Pancreas (tissue), 10 donors: ENCODE data around the gene IL17B. TPM values are rescaled to one million over a fixed set of nuclear protein-coding genes. Genes with fewer than 3 reads are reported as not detected.

Experiments
- ATAC-seq, 4 donors: fragments of 200-7000 bp; cut with Tn5 transposase; one replicate each; pipeline versions ENCODE4 v1.8.0 to v1.9.1; 2020; ENCODE audit warnings: mild to moderate bottlenecking in 4 of 4, moderate library complexity in 4 of 4
- DNase-seq, 6 donors: peaks; one replicate each; pipeline ENCODE4 v3.0.0-alpha.2; 2020
- FAIRE-seq: peaks from 2 replicates; lab custom pipeline; 2012; peaks lifted over from hg19 to GRCh38; lab: Jason Lieb, UNC
- H3K27ac ChIP-seq, 4 donors: fragments of 200-600 bp; sonication (generic); 1 replicate in 3 of 4; 2 replicates in 1 of 4; pipeline versions ENCODE4 v1.5.0 to v1.8.0; 2020
- H3K27me3 ChIP-seq, 4 donors: fragments of 200-600 bp; one replicate each; pipeline ENCODE4 v1.8.0; 2021
- H3K36me3 ChIP-seq, 3 donors: fragments of 200-600 bp; sonication (generic) in 1 of 3; one replicate each; pipeline versions ENCODE4 v1.5.0 to v1.8.0; 2020 to 2021
- H3K4me1 ChIP-seq, 3 donors: fragments of 200-600 bp; one replicate each; pipeline ENCODE4 v1.8.0; 2021
- H3K4me3 ChIP-seq, 4 donors: fragments of 200-600 bp; sonication (generic) in 2 of 4; one replicate each; pipeline versions ENCODE4 v1.5.0 to v1.8.0; 2020 to 2021
- H3K9me3 ChIP-seq, 4 donors: fragments of 200-600 bp; one replicate each; pipeline ENCODE4 v1.8.0; 2021
- WGBS, 2 donors: extraction: QIAGEN DNeasy Blood & Tissue Kit; methylation state at CpG; one replicate each; pipeline ENCODE4 v1.1.7; 2013; 5-methylcytosine and 5-hydroxymethylcytosine counted together
- intact Hi-C, 3 donors: fragments of 100-400 bp; cut with DNase I; formaldehyde crosslinking; loops; one replicate each; pipeline versions ENCODE4 v1.11.1 to v1.14.2; 2022
- polyA plus RNA-seq, 2 donors: library from polyadenylated mRNA; stranded (reverse); fragments of 200-250 nt; gene quantifications; one replicate each; pipeline ENCODE4 v1.2.3, GENCODE V29; 2013
- total RNA-seq, 6 donors: library from RNA; stranded (reverse); fragmentation: NEBNext Ultra II Directional in 4 of 6; extraction: Animal tissue kit (Norgen Biotek cat#: 25700) in 4 of 6; gene quantifications; one replicate each; pipeline versions ENCODE4 v1.2.1 to v1.2.4, GENCODE V29; 2021 to 2023
- TF ChIP-seq, protein P1 (sequence below), 4 donors: fragments of 200-600 bp; sonication (generic) in 3 of 4; IDR thresholded peaks; one replicate each; pipeline versions ENCODE4 v1.5.0 to v1.8.0; 2021; ENCODE audit warnings: antibody characterized with exemption in 4 of 4
- donor health status: healthy with polysubstance abuse.
- donor health status: DM: no; HTN: no; CAD: no; lungs with moderate emphysema.
- donor health status: DM: no; HTN: no; CAD: no.
- donor health status: control.
- donor health status: control.
- donor health status: Bipolar disorder and iron deficiency.
- donor health status: DM: yes; HTN: yes; CAD: no.
- donor health status: DM: no; HTN: no; CAD: no.
- donor health status: DM: no; HTN: no; CAD: no.
- donor health status: DM: yes; HTN: yes; CAD: no.

IL17B gene
- total and polyA plus RNA-seq, 8 donors, result not detected

GRCh38 chr5:149364719-149365118, 14.4 kb downstream of the IL17B start:
- H3K9me3 ChIP-seq, result no peaks in the 10 kb centered on the region
- no peaks in the 10 kb centered on the region for H3K4me1 ChIP-seq
- no peak for ATAC-seq
- H3K36me3 ChIP-seq, result no peaks in the 10 kb centered on the region
- no peak overlapping the region for H3K4me3 ChIP-seq
- intact Hi-C loops, result loop anchor here in 1 of 3 donors (5.0 kb wide), 1 partner anchor 47 kb away; no protein-coding TSS in a partner anchor
- FAIRE-seq, result no peak
- no peak for DNase-seq
- TF ChIP-seq, protein P1, sequence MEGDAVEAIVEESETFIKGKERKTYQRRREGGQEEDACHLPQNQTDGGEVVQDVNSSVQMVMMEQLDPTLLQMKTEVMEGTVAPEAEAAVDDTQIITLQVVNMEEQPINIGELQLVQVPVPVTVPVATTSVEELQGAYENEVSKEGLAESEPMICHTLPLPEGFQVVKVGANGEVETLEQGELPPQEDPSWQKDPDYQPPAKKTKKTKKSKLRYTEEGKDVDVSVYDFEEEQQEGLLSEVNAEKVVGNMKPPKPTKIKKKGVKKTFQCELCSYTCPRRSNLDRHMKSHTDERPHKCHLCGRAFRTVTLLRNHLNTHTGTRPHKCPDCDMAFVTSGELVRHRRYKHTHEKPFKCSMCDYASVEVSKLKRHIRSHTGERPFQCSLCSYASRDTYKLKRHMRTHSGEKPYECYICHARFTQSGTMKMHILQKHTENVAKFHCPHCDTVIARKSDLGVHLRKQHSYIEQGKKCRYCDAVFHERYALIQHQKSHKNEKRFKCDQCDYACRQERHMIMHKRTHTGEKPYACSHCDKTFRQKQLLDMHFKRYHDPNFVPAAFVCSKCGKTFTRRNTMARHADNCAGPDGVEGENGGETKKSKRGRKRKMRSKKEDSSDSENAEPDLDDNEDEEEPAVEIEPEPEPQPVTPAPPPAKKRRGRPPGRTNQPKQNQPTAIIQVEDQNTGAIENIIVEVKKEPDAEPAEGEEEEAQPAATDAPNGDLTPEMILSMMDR (IDR thresholded peaks at IDR 0.05), result no peak
- no peaks in the 10 kb centered on the region for H3K27me3 ChIP-seq
- 88 to 100% methylated on average over 2 of the region's 2 CpGs for WGBS, 2 donors
- H3K27ac ChIP-seq, result no peak overlapping the region

DNA sequence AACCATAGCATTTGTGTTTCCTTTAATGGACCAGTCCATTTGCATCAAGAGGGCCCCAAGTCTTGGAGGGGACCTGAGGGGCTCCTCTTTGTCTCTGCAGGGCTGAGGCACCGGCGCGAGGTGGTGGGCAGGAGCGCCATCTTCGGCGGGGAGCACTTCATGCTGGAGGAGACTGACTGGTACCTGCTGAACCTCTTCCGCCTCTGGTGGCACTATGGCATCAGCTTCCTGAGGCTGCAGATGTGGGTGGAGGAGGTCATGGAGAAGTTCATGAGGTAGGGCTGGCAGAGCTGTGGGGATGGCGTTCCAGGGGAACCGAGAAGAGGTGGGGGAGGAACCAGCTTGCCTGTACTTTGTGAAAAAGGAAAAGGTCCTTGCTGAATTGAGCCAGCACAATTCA, 15.2 kb downstream of the IL17B start:
- no peaks in the 10 kb centered on the region for H3K4me1 ChIP-seq
- no peak for DNase-seq
- WGBS, 2 donors, result 93 to 96% methylated on average over 9 of the region's 9 CpGs
- H3K4me3 ChIP-seq, result no peak overlapping the region
- intact Hi-C loops, result no loop called here
- ATAC-seq, result no peak
- FAIRE-seq, result no peak
- H3K36me3 ChIP-seq, result no peaks in the 10 kb centered on the region
- H3K27me3 ChIP-seq, result no peaks in the 10 kb centered on the region
- no peak overlapping the region for H3K27ac ChIP-seq
- H3K9me3 ChIP-seq, result no peaks in the 10 kb centered on the region
- TF ChIP-seq, protein P1 (IDR thresholded peaks at IDR 0.05), result no peak

DNA sequence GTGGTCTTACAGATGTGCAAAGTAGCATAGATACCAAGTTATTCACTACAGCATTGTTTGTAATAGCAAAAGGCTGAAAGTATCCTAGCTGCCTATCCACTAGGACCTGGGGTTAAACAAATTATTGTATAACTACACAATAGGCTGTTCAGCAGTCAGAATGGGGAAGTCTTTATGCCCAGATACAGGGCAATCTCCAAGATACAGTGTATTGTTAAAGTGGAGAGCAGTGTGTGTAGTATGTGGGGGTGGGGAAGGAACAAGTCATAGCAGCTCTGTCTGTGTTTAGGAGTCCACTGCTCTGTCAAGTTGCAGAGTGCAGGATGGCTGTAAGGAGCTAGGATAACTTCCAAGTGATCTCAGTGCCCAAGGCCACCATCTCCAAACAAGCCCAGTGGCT, 15.7 kb downstream of the IL17B start:
- no peak overlapping the region for H3K4me3 ChIP-seq
- H3K27ac ChIP-seq, result no peak overlapping the region
- no peak for ATAC-seq
- H3K4me1 ChIP-seq, result peaks cover 0 to 3% (median 0%) of the 10 kb centered on the region in 3 donors
- H3K36me3 ChIP-seq, result no peaks in the 10 kb centered on the region
- no peak for DNase-seq
- no peaks in the 10 kb centered on the region for H3K9me3 ChIP-seq
- no peaks in the 10 kb centered on the region for H3K27me3 ChIP-seq
- no peak for FAIRE-seq
- intact Hi-C loops, result no loop called here
- TF ChIP-seq, protein P1 (IDR thresholded peaks at IDR 0.05), result no peak

DNA sequence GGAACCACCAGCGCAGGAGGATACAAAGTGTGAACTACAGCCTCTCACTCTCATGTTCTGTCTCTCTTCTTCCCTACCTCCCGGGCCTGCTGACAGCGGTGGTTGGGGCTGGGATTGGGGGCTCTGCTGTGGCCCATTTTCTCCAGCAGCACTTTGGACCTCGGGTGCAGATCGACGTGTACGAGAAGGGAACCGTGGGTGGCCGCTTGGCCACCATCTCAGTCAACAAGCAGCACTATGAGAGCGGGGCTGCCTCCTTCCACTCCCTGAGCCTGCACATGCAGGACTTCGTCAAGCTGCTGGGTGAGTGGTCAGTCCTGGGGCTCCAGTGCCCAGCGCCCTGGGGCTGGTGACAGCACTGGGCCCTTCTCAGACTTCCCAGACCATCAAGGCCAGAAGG, 16.6 kb downstream of the IL17B start:
- FAIRE-seq, result no peak

DNA sequence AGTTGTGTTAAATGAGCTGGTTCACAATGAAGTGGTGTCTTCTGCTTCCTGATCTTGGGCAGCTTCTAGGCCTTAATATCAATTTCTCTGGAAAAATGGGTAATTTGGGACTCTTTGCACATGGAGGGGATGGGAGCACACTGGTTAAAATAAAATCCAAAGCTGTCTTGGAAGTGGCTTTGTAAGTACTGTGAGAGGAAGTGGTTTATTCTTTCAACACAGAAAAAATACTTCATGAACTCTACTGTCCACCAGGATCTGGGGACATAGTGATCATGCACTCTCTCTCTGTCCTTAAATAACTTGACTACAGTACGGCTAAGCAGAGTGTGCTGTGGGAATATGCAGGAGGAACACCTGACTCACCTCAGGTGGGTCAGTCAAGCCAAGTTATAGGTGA, 18.8 kb downstream of the IL17B start:
- Histone ChIP-seq H3K27ac (no peak overlapping the region), H3K4me1 (peaks cover 0 to 5% (median 0%) of the 10 kb centered on the region in 3 donors), H3K4me3 (no peak overlapping the region), H3K36me3 (no peaks in the 10 kb centered on the region), H3K9me3 (no peaks in the 10 kb centered on the region), H3K27me3 (no peaks in the 10 kb centered on the region)
- ATAC-seq (no peak), DNase-seq (no peak), FAIRE-seq (no peak)
- TF ChIP-seq, protein P1 (IDR thresholded peaks at IDR 0.05), result no peak
- WGBS, 2 donors, result 76 to 85% methylated on average over 1 of the region's 1 CpG
- intact Hi-C loops, result no loop called here

More for the DNA sequence above, 16.6 kb downstream of the IL17B start:
- Histone ChIP-seq H3K4me1 (peaks cover 0 to 5% (median 0%) of the 10 kb centered on the region in 3 donors), H3K4me3 (no peak overlapping the region), H3K27me3 (no peaks in the 10 kb centered on the region), H3K9me3 (no peaks in the 10 kb centered on the region), H3K27ac (no peak overlapping the region), H3K36me3 (no peaks in the 10 kb centered on the region)
- no peak for ATAC-seq
- DNase-seq, result no peak
- intact Hi-C loops, result no loop called here
- TF ChIP-seq, protein P1 (IDR thresholded peaks at IDR 0.05), result no peak
- WGBS, 2 donors, result 85 to 93% methylated on average over 12 of the region's 12 CpGs
